GM19025 (cell line): ENCODE measurements around the gene JAKMIP2.
"Not testable (repeated sequence)": the region's sequence is repeated elsewhere in the genome, so short reads cannot be mapped to it uniquely, and the experiment has no call there.

Experiments used
- ATAC-seq: cut with Tn5 transposase; IDR thresholded peaks from one replicate; pipeline ENCODE4 v1.9.1; 2021; ENCODE audit warnings: mild to moderate bottlenecking, low read depth, moderate library complexity; ENCODE audit not compliant: unreplicated experiment

Gene JAKMIP2

GRCh38 chr5:147751156-147751830 is 31.2 kb downstream of the JAKMIP2 start:
- no peak for ATAC-seq

GRCh38 chr5:147750065-147750464 is 32.5 kb downstream of the JAKMIP2 start:
- no peak for ATAC-seq

DNA sequence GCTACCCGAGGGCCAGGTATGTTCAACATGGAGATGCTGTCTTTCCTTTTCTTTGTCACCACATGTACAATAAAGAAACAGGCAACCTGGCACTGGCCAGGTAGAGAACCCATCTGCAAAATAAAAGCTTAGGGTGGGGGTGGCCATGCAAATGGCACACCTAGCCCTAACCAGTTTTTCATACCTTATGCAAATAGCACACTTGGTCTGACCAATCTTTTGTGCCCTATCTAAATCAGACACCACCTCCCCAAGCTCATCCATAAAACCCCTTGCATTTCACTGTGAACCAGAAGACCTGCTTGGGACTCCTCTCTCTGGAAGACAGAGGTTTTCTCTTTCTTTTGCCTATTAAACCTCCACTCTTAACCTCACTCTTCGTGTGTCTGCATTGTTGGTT is 33.9 kb downstream of the JAKMIP2 start:
- ATAC-seq: no peak

GRCh38 chr5:147746986-147747385 is 35.5 kb downstream of the JAKMIP2 start:
- ATAC-seq: no peak

GRCh38 chr5:147743678-147744374 is 38.7 kb downstream of the JAKMIP2 start:
- no peak for ATAC-seq

- no peak for ATAC-seq
Measured at GRCh38 chr5:147743012-147743411, 39.5 kb downstream of the JAKMIP2 start.

DNA sequence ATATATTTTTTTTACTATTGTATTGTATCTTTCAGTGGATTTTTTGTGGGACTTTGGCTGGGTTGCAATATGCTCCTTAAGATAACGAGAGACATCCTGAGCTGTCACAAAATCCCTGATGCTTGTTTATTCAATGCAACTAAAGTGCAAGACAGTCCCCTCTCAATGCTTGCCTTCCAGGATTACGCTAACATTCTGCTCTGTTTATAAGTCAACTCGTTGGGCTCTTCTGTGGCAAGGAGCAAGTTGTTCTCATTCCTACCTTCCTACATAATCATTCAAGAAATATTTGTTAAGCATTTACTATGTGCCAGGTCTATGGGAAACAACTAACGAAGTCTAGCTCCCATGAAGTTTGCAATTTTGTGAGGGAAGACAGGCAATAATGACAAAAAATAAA is 40.4 kb downstream of the JAKMIP2 start:
- ATAC-seq: no peak

- no peak for ATAC-seq
Measured at GRCh38 chr5:147740864-147741263, 41.7 kb downstream of the JAKMIP2 start.

- ATAC-seq: no peak
Measured at GRCh38 chr5:147737921-147738320, 44.6 kb downstream of the JAKMIP2 start.

GRCh38 chr5:147735621-147736125 is 46.9 kb downstream of the JAKMIP2 start:
- no peak for ATAC-seq

GRCh38 chr5:147734894-147735293 is 47.6 kb downstream of the JAKMIP2 start:
- ATAC-seq: no peak

GRCh38 chr5:147733075-147733474 is 49.5 kb downstream of the JAKMIP2 start:
- ATAC-seq: no peak

GRCh38 chr5:147732291-147732883 is 50.1 kb downstream of the JAKMIP2 start:
- no peak for ATAC-seq

- no peak for ATAC-seq
Measured at GRCh38 chr5:147731431-147732290, 50.9 kb downstream of the JAKMIP2 start.

GRCh38 chr5:147727200-147727599 is 55.3 kb downstream of the JAKMIP2 start:
- ATAC-seq: no peak

DNA sequence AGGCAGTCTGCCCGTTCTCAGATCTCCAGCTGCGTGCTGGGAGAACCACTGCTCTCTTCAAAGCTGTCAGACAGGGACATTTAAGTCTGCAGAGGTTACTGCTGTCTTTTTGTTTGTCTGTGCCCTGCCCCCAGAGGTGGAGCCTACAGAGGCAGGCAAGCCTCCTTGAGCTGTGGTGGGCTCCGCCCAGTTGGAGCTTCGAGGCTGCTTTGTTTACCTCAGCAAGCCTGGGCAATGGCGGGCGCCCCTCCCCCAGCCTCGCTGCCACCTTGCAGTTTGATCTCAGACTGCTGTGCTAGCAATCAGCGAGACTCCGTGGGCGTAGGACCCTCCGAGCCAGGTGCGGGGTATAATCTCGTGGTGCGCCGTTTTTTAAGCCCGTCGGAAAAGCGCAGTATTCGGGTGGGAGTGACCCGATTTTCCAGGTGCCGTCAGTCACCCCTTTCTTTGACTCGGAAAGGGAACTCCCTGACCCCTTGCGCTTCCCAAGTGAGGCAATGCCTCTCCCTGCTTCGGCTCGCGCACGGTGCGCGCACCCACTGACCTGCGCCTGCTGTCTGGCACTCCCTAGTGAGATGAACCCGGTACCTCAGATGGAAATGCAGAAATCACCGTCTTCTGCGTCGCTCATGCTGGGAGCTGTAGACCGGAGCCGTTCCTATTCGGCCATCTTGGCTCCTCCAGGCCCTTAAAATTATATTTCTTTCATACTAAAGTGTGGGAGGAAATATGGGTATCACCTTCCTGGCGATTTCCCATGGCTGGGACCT is 61.2 kb downstream of the JAKMIP2 start:
- ATAC-seq: not testable (repeated sequence)

DNA sequence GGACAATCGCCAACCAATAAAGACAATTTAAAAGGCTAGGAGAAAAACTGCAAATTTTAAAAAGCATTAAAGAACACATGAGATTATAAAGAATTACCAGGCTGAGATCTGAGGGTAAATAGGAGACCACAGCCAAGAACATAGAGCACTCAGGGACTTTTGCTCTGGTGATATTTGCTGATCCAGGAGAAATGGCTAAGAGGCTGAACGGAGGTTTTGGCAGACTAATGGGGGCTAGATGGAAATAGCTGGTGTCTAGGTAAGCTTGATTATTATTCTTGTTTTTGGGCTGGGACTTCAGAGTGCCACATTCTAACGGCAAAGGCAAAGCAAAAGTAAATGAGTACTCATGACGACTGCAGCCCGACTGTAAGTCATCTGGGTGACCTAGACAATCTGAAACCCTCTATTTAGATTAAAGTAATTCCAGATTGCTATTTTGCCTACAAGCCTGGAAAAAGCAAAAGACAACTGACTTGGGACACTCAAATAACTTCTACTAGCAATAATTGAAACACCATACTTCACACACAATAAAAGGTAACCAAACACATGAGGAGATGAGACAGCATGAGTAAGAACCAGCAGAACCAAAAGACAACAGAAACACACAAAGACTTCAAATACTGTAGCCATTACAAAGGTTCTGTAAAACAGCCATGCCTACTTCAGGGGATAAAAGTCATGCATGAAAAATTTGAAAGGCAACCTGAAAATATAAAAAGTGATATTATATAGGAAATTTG is 68.8 kb downstream of the JAKMIP2 start:
- no peak for ATAC-seq

- no peak for ATAC-seq
Measured at GRCh38 chr5:147712598-147712997, 69.9 kb downstream of the JAKMIP2 start.

DNA sequence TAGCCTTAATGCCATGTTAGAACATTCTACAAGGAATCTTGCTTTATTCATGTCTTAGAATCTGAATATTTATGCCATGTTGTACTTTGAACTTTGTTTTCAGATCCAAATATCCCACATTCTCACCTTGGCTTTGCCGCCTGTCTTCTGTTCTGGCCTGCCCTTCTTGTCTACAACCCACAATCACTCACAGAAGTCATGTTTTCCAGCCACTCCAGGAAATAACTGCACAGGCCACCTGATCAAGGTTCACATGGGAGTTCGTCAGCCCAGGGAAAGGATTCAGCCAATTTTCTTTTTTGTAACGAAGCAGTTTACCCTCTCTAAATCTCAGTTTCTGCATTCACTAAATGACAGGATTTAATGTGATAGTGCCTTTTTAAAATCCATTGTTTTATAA is 70.5 kb downstream of the JAKMIP2 start:
- ATAC-seq: no peak
